Colonic mucosa (tissue), 4 donors: Measurements from ENCODE around the gene ADARB2. TPM values are rescaled to one million over a fixed set of nuclear protein-coding genes. Genes with fewer than 3 reads are reported as not detected.
"Not testable (repeated sequence)": the region's sequence is repeated elsewhere in the genome, so short reads cannot be mapped to it uniquely, and the experiment has no call there.

Experiments
- DNase-seq: peaks from one replicate; pipeline ENCODE4 v3.0.0-alpha.2; 2020
- H3K27ac ChIP-seq: fragments of 200-600 bp; one replicate; pipeline ENCODE4 v1.8.0; 2021
- H3K27me3 ChIP-seq: fragments of 200-600 bp; one replicate; pipeline ENCODE4 v1.8.0; 2021
- H3K36me3 ChIP-seq: fragments of 200-600 bp; one replicate; pipeline ENCODE4 v1.8.0; 2021
- H3K4me1 ChIP-seq: fragments of 200-600 bp; one replicate; pipeline ENCODE4 v1.8.0; 2021; ENCODE audit warnings: mild to moderate bottlenecking
- H3K4me3 ChIP-seq: fragments of 200-600 bp; one replicate; pipeline ENCODE4 v1.8.0; 2021
- H3K9ac ChIP-seq, 2 donors: one replicate each; pipeline ENCODE4 v1.7.0; 2013; ENCODE audit warnings: control low read depth in 2 of 2, low read depth in 2 of 2, low read length in 2 of 2
- H3K9me3 ChIP-seq: fragments of 200-600 bp; one replicate; pipeline ENCODE4 v1.8.0; 2021
- intact Hi-C: fragments of 100-400 bp; cut with DNase I; formaldehyde crosslinking; loops from one replicate; pipeline ENCODE4 v1.14.1; 2022
- total RNA-seq, 2 donors: library from RNA; stranded (reverse); fragmentation: NEBNext Ultra II Directional in 1 of 2; extraction: Animal tissue kit (Norgen Biotek cat#: 25700) in 1 of 2; gene quantifications; one replicate each; pipeline ENCODE4 v1.2.1, GENCODE V29; 2021
- TF ChIP-seq, protein P1 (sequence below): fragments of 200-600 bp; IDR thresholded peaks from one replicate; pipeline ENCODE4 v1.8.0; 2022; ENCODE audit warnings: antibody characterized with exemption, mild to moderate bottlenecking
- donor health status: healthy.
- donor health status: DM: no; HTN: no; CAD: no.
- donor health status: DM: no; HTN: no; CAD: no.

Gene ADARB2
- total RNA-seq, 2 donors from 2014 or later, result 0.19 TPM; not detected in 1

DNA sequence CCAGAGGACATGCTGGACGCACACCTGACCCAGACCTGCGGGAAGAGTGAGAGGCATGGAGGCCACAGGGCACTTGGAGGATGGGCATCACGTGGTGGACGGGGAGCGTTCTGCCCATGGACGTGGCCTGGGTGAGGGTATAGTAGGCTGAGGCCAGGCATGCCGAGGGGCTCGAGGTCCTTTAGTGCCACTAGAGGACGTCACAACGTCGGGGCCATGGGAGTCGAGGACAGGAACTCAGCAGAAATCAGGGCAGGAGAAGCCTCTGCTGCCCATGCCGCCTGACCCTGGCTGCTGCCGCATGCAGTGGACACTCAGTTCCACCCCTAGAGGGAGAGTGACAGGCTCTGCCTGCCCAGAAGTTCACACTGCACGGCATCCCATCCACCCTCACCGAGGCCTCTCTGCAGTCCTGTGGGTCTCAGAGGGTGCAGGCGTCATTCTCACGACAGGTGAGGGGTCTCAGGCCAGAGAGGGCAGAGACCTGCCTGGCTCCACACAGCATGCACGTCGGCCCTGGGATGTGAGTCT is 198.7 kb downstream of the ADARB2 start:
- no peak overlapping the region for H3K27ac ChIP-seq
- DNase-seq, result no peak
- TF ChIP-seq, protein P1, sequence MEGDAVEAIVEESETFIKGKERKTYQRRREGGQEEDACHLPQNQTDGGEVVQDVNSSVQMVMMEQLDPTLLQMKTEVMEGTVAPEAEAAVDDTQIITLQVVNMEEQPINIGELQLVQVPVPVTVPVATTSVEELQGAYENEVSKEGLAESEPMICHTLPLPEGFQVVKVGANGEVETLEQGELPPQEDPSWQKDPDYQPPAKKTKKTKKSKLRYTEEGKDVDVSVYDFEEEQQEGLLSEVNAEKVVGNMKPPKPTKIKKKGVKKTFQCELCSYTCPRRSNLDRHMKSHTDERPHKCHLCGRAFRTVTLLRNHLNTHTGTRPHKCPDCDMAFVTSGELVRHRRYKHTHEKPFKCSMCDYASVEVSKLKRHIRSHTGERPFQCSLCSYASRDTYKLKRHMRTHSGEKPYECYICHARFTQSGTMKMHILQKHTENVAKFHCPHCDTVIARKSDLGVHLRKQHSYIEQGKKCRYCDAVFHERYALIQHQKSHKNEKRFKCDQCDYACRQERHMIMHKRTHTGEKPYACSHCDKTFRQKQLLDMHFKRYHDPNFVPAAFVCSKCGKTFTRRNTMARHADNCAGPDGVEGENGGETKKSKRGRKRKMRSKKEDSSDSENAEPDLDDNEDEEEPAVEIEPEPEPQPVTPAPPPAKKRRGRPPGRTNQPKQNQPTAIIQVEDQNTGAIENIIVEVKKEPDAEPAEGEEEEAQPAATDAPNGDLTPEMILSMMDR, result no peak

DNA sequence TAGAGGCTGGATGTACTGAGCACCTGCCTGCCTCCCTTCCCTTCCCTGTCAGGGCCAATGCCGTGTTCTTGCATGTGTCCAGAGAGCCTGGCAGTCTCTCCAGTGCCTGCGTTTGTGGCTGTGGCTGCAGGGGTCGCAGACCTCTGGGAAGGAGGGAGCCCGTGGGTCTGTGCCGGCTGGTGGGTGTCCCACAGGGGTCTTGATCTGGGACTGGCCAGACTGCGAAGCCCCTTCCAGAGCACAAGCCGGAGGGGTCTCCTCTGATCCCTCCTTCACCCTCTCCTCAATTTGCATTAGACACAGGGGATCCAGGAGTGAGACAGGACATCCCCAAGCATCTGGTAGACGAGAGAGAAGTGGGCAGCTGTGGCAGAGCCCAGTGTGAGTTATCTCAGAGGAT is 199.2 kb downstream of the ADARB2 start:
- intact Hi-C loops, result no loop called here
- no peaks in the 10 kb centered on the region for H3K27me3 ChIP-seq
- H3K9me3 ChIP-seq, result no peaks in the 10 kb centered on the region
- H3K4me3 ChIP-seq, result no peak overlapping the region
- H3K9ac ChIP-seq, result no peak overlapping the region
- H3K4me1 ChIP-seq, result no peaks in the 10 kb centered on the region
- no peak for DNase-seq
- H3K27ac ChIP-seq, result no peak overlapping the region
- TF ChIP-seq, protein P1, result no peak
- H3K36me3 ChIP-seq, result no peaks in the 10 kb centered on the region

More for the DNA sequence above, 198.7 kb downstream of the ADARB2 start:
- Histone ChIP-seq H3K4me3 (no peak overlapping the region), H3K4me1 (no peaks in the 10 kb centered on the region), H3K9ac (no peak overlapping the region), H3K36me3 (no peaks in the 10 kb centered on the region), H3K27me3 (no peaks in the 10 kb centered on the region), H3K9me3 (no peaks in the 10 kb centered on the region)
- intact Hi-C loops, result no loop called here

DNA sequence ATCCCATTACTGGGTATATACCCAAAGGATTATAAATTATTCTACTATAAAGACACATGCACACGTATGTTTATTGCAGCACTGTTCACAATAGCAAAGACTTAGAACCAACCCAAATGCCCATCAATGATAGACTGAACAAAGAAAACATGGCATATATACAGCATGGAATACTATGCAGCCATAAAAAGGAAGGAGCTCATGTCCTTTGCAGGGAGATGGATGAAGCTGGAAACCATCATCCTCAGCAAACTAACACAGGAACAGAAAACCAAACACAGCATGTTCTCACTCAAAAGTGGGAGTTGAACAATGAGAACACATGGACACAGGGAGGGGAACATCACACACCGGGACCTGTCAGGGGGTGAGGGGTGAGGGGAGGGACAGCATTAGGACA is 199.9 kb downstream of the ADARB2 start:
- H3K4me1 ChIP-seq, H3K27me3 ChIP-seq, H3K4me3 ChIP-seq, DNase-seq, intact Hi-C loops, H3K36me3 ChIP-seq, H3K9me3 ChIP-seq, H3K27ac ChIP-seq, H3K9ac ChIP-seq: not testable (repeated sequence)

DNA sequence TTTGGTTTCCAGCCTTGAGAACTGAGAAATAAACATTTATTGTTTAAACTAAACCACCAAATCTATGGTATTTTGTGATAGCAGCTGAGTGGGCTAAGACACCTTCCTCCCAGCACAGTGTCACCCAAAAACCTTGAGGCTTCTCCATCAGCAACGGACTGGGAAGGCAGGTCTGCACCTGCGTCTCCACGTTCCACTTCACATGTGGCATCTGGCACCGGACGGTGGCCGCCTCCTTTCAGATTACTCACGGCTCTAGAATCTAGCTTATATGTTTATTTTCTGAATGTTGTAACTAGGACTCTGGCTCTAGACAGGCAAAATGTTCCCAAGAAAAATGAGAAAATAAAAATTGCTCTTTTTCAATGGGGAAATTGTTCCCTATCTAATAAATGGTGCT is 201.0 kb downstream of the ADARB2 start:
- TF ChIP-seq, protein P1, result no peak

DNA sequence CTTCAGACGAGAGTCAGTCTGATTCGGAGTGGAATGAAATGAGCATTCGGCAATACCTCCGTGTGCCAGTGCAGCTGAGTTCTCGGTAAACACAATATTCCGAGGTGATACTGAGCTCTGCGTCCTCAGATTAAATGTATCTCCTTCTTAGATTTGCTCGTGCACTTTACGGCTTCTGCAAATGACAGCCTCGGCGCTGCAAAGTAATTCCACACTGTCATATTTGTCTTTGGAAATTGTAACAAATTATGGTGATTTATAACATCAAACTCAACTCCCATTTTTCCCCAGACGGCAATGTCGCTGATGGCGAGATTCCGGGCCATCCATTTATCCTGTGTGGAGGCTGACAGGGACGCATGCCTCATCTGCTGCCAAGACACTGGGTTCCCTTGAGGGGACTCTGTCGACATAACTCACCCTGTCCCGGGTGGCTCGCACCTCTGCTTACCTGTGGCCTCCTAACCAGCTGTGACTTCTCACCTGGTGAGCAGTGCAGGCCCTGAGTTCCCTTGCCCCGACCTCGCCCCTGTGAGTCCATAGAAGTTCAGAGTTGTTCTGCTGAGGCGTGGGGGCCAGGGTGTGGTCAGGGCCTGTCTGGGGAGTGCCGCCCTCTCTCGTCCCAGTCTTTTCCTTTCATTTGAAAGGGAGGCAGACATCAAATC is 201.9 kb downstream of the ADARB2 start:
- H3K4me3 ChIP-seq, result no peak overlapping the region
- H3K4me1 ChIP-seq, result no peaks in the 10 kb centered on the region
- intact Hi-C loops, result no loop called here
- TF ChIP-seq, protein P1, result no peak
- no peaks in the 10 kb centered on the region for H3K9me3 ChIP-seq
- no peaks in the 10 kb centered on the region for H3K27me3 ChIP-seq
- H3K36me3 ChIP-seq, result no peaks in the 10 kb centered on the region
- no peak overlapping the region for H3K27ac ChIP-seq
- DNase-seq, result no peak
- no peak overlapping the region for H3K9ac ChIP-seq

More for the DNA sequence above, 201.0 kb downstream of the ADARB2 start:
- Histone ChIP-seq H3K9ac (no peak overlapping the region), H3K4me1 (no peaks in the 10 kb centered on the region), H3K36me3 (no peaks in the 10 kb centered on the region), H3K4me3 (no peak overlapping the region), H3K9me3 (no peaks in the 10 kb centered on the region), H3K27me3 (no peaks in the 10 kb centered on the region), H3K27ac (no peak overlapping the region)
- intact Hi-C loops, result no loop called here
- DNase-seq, result no peak

DNA sequence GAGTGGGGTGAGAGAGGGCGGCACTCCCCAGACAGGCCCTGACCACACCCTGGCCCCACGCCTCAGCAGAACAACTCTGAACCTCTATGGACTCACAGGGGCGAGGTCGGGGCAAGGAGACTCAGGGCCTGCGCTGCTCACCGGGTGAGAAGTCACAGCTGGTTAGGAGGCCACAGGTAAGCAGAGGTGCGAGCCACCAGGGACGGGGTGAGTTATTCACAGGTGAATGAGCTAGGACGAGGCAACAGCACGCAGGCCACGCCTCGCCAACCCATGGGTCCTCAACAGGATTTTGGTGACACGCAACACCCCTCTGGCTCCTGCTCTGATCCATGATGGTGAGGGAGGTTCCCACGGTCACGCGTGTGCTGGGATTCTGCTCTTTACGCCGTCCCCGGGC is 202.5 kb downstream of the ADARB2 start:
- no peak overlapping the region for H3K27ac ChIP-seq
- no peaks in the 10 kb centered on the region for H3K27me3 ChIP-seq
- DNase-seq, result no peak
- H3K36me3 ChIP-seq, result no peaks in the 10 kb centered on the region
- no peak overlapping the region for H3K4me3 ChIP-seq
- no peaks in the 10 kb centered on the region for H3K9me3 ChIP-seq
- TF ChIP-seq, protein P1, result no peak
- intact Hi-C loops, result no loop called here
- no peak overlapping the region for H3K9ac ChIP-seq
- H3K4me1 ChIP-seq, result no peaks in the 10 kb centered on the region
